Measurements from ENCODE around the gene NGFR. TPM values are rescaled to one million over a fixed set of nuclear protein-coding genes. Genes with fewer than 3 reads are reported as not detected.
A peak's percentile ranks its signal among the peaks of the same experiment; 100 is the strongest.

NGFR gene
- total RNA-seq, 1 experiment from 2014 or later, result 1.6 TPM

DNA sequence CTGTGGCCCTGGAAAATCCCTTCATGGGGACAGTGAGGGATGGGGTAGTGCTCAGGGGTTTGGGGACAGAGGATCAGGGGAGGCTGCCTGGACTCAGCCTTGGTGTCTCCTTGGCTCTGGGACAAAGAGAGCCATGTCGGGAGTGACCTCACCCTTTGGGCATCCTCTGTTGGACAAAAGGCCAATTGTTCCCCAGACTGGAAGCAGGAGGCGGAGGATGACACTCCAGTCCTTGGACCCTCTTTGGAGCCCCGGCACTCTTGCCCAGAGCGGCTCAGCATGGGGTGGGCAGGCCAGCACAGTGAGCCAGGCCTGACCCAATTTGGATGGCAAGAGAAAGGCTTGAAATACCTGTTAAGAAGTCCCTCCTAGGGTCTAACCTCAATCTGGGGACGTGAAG, 41.0 kb upstream of the NGFR start:
- H3K27me3 ChIP-seq (ENCODE audit: control insufficient read depth, insufficient read depth, low read length), result peaks cover 5% of the 10 kb centered on the region
- H3K36me3 ChIP-seq (ENCODE audit: control insufficient read depth, insufficient read depth, low read length), result no peaks in the 10 kb centered on the region
- no peaks in the 10 kb centered on the region for H3K9me3 ChIP-seq (ENCODE audit: control insufficient read depth, insufficient read depth, low read depth, low read length)
- CTCF ChIA-PET, result interaction anchor here (0.6 kb wide), 1 partner anchor 158 kb away, joined by 3 read pairs; no protein-coding TSS in a partner anchor
- TF ChIP-seq, protein P1, sequence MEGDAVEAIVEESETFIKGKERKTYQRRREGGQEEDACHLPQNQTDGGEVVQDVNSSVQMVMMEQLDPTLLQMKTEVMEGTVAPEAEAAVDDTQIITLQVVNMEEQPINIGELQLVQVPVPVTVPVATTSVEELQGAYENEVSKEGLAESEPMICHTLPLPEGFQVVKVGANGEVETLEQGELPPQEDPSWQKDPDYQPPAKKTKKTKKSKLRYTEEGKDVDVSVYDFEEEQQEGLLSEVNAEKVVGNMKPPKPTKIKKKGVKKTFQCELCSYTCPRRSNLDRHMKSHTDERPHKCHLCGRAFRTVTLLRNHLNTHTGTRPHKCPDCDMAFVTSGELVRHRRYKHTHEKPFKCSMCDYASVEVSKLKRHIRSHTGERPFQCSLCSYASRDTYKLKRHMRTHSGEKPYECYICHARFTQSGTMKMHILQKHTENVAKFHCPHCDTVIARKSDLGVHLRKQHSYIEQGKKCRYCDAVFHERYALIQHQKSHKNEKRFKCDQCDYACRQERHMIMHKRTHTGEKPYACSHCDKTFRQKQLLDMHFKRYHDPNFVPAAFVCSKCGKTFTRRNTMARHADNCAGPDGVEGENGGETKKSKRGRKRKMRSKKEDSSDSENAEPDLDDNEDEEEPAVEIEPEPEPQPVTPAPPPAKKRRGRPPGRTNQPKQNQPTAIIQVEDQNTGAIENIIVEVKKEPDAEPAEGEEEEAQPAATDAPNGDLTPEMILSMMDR (IDR thresholded peaks at IDR 0.05), result no peak
- intact Hi-C loops (cut with micrococcal nuclease; ENCODE audit: unreplicated experiment) (no loop called here), in situ Hi-C loops (cut with HindIII; ENCODE audit: low pct_unique_long_range_greater_than_20kb, low sequenced_read_pairs) (no loop called here)
- no peak overlapping the region for H3K27ac ChIP-seq (ENCODE audit: low read length)
- DNase-seq (ENCODE audit: low read depth, low spot score), result no peak
- no peaks in the 10 kb centered on the region; the same call in 1 of the 2 replicates for H3K4me1 ChIP-seq (ENCODE audit: control insufficient read depth, insufficient read depth, low read length)
- ATAC-seq, result peak; percentile 31; the same call in 1 of the 2 replicates
- no TSS peak for BruUV-seq (replicated peaks)
- H3K4me3 ChIP-seq (ENCODE audit: low read depth in 2 of 2, low read length in 2 of 2), result no peak overlapping the region
- POLR2A ChIA-PET, result interaction anchor here (0.7 kb wide), 1 partner anchor 1044 kb away, joined by 3 read pairs; no protein-coding TSS in a partner anchor

- in situ Hi-C loops (cut with HindIII; ENCODE audit: low pct_unique_long_range_greater_than_20kb, low sequenced_read_pairs), result no loop called here
- peaks cover 5% of the 10 kb centered on the region for H3K27me3 ChIP-seq (ENCODE audit: control insufficient read depth, insufficient read depth, low read length)
- intact Hi-C loops (cut with micrococcal nuclease; ENCODE audit: unreplicated experiment), result no loop called here
- no peaks in the 10 kb centered on the region; the same call in 1 of the 2 replicates for H3K4me1 ChIP-seq (ENCODE audit: control insufficient read depth, insufficient read depth, low read length)
- H3K36me3 ChIP-seq (ENCODE audit: control insufficient read depth, insufficient read depth, low read length), result no peaks in the 10 kb centered on the region
- DNase-seq (ENCODE audit: low read depth, low spot score) (no peak), ATAC-seq (no peak)
- no TSS peak for BruUV-seq (replicated peaks)
- POLR2A ChIA-PET, result no interaction called here
- H3K27ac ChIP-seq (ENCODE audit: low read length), result no peak overlapping the region
- no peak overlapping the region for H3K4me3 ChIP-seq (ENCODE audit: low read depth in 2 of 2, low read length in 2 of 2)
- CTCF ChIA-PET, result no interaction called here
- TF ChIP-seq, protein P1 (IDR thresholded peaks at IDR 0.05), result no peak
- TF ChIP-seq SIN3A (IDR thresholded peaks at IDR 0.05; ENCODE audit: borderline replicate concordance, insufficient read depth, low read depth, low read length) (no peak), POLR2AphosphoS5 (IDR thresholded peaks at IDR 0.05; ENCODE audit: low read depth, low read length) (no peak), TCF7L2 (IDR thresholded peaks at IDR 0.05; ENCODE audit: low read depth, low read length) (no peak)
- TF ChIP-seq, protein P2, sequence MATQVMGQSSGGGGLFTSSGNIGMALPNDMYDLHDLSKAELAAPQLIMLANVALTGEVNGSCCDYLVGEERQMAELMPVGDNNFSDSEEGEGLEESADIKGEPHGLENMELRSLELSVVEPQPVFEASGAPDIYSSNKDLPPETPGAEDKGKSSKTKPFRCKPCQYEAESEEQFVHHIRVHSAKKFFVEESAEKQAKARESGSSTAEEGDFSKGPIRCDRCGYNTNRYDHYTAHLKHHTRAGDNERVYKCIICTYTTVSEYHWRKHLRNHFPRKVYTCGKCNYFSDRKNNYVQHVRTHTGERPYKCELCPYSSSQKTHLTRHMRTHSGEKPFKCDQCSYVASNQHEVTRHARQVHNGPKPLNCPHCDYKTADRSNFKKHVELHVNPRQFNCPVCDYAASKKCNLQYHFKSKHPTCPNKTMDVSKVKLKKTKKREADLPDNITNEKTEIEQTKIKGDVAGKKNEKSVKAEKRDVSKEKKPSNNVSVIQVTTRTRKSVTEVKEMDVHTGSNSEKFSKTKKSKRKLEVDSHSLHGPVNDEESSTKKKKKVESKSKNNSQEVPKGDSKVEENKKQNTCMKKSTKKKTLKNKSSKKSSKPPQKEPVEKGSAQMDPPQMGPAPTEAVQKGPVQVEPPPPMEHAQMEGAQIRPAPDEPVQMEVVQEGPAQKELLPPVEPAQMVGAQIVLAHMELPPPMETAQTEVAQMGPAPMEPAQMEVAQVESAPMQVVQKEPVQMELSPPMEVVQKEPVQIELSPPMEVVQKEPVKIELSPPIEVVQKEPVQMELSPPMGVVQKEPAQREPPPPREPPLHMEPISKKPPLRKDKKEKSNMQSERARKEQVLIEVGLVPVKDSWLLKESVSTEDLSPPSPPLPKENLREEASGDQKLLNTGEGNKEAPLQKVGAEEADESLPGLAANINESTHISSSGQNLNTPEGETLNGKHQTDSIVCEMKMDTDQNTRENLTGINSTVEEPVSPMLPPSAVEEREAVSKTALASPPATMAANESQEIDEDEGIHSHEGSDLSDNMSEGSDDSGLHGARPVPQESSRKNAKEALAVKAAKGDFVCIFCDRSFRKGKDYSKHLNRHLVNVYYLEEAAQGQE (IDR thresholded peaks at IDR 0.05; ENCODE audit: insufficient read depth in 1 of 2, low read depth in 2 of 2, low read length in 1 of 2), result no peak
- no peaks in the 10 kb centered on the region for H3K9me3 ChIP-seq (ENCODE audit: control insufficient read depth, insufficient read depth, low read depth, low read length)
Measured at GRCh38 chr17:49455272-49455861, 39.7 kb upstream of the NGFR start.
